ENCODE results near the gene RAX.

DNA sequence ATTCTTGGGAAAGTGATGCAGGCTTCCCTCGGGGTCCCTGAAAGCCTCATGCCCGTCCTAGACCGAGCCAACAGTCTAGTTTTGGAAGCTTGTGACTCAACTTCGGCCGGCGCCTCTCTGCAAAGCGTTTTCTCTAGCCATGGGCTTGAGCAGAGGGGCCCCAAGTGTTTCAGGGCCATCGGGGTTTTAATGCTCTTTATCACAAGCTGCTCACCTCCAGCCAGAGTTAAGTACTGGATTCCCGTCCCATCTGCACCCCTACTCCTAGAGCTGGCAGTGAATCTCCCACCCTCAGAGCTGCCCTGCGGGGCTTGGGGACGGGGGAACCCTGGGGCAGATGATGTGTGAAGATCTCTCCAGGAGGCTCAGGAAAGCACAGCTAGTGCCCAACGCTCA is 7.3 kb downstream of the RAX start:
- TF ChIP-seq, protein P1, sequence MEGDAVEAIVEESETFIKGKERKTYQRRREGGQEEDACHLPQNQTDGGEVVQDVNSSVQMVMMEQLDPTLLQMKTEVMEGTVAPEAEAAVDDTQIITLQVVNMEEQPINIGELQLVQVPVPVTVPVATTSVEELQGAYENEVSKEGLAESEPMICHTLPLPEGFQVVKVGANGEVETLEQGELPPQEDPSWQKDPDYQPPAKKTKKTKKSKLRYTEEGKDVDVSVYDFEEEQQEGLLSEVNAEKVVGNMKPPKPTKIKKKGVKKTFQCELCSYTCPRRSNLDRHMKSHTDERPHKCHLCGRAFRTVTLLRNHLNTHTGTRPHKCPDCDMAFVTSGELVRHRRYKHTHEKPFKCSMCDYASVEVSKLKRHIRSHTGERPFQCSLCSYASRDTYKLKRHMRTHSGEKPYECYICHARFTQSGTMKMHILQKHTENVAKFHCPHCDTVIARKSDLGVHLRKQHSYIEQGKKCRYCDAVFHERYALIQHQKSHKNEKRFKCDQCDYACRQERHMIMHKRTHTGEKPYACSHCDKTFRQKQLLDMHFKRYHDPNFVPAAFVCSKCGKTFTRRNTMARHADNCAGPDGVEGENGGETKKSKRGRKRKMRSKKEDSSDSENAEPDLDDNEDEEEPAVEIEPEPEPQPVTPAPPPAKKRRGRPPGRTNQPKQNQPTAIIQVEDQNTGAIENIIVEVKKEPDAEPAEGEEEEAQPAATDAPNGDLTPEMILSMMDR (conservative IDR thresholded peaks at IDR 0.05 in 1 of 2, IDR thresholded peaks at IDR 0.05 in 1 of 2; ENCODE audit: low read depth in 1 of 2, low read length in 2 of 2), result no peak
- no peak for TF ChIP-seq EZH2 (IDR thresholded peaks at IDR 0.05; ENCODE audit: low read length, missing control alignments)

All from fibroblast of lung (primary cell).